Vagina (tissue), 2 donors: Measurements from ENCODE around the gene ZBTB33. TPM values are rescaled to one million over a fixed set of nuclear protein-coding genes. Genes with fewer than 3 reads are reported as not detected.

Experiments used
- DNase-seq, 2 donors: peaks; one replicate each; pipeline ENCODE4 v3.0.0-alpha.2; 2017; ENCODE audit errors: extremely low spot score in 2 of 2
- H3K27ac ChIP-seq: fragments of 200-600 bp; sonication (generic); one replicate; pipeline ENCODE4 v1.5.1; 2019
- H3K27me3 ChIP-seq: fragments of 200-600 bp; sonication (generic); one replicate; pipeline ENCODE4 v1.5.1; 2019
- H3K36me3 ChIP-seq, 2 donors: fragments of 200-600 bp; sonication (generic); one replicate each; pipeline ENCODE4 v1.5.1; 2017 to 2019
- H3K4me1 ChIP-seq: fragments of 200-600 bp; sonication (generic); one replicate; pipeline ENCODE4 v1.5.1; 2019
- H3K4me3 ChIP-seq, 2 donors: fragments of 200-600 bp; sonication (generic); 1 replicate in 1 of 2; 2 replicates in 1 of 2; pipeline ENCODE4 v1.5.1; 2016 to 2019
- H3K9me3 ChIP-seq: fragments of 200-600 bp; sonication (generic); one replicate; pipeline ENCODE4 v1.5.1; 2019
- POLR2A ChIP-seq, 2 donors: fragments of 450-650 bp; IDR thresholded peaks; one replicate each; pipeline ENCODE4 v1.6.1; 2017; ENCODE audit warnings: antibody characterized with exemption in 2 of 2, mild to moderate bottlenecking in 2 of 2, moderate library complexity in 2 of 2
- POLR2AphosphoS5 ChIP-seq, 2 donors: sonication (generic); formaldehyde crosslinking; IDR thresholded peaks; one replicate each; pipeline ENCODE4 v1.9.0; 2017; ENCODE audit warnings: antibody characterized with exemption in 2 of 2, mild to moderate bottlenecking in 2 of 2, low read depth in 1 of 2; ENCODE audit not compliant: insufficient read depth in 1 of 2
- intact Hi-C: fragments of 100-400 bp; cut with DNase I; formaldehyde crosslinking; loops from one replicate; pipeline ENCODE4 v1.15.1; 2023
- total RNA-seq: library from RNA; depleted of rRNA; stranded (reverse); fragments of >200 nt; gene quantifications from one replicate; pipeline ENCODE4 v1.2.3, GENCODE V29; 2016
- TF ChIP-seq, protein P1 (sequence below), 3 experiments: fragments of 450-650 bp in 2 of 3; fragments of 200-600 bp in 1 of 3; sonication (generic) in 1 of 3; IDR thresholded peaks; one replicate each; pipeline ENCODE4 v1.5.1; 2017 to 2019; ENCODE audit warnings: antibody characterized with exemption in 3 of 3, mild to moderate bottlenecking in 2 of 3, moderate library complexity in 2 of 3

ZBTB33 gene
- total RNA-seq, 1 donor from 2014 or later, result 8.8 TPM

DNA sequence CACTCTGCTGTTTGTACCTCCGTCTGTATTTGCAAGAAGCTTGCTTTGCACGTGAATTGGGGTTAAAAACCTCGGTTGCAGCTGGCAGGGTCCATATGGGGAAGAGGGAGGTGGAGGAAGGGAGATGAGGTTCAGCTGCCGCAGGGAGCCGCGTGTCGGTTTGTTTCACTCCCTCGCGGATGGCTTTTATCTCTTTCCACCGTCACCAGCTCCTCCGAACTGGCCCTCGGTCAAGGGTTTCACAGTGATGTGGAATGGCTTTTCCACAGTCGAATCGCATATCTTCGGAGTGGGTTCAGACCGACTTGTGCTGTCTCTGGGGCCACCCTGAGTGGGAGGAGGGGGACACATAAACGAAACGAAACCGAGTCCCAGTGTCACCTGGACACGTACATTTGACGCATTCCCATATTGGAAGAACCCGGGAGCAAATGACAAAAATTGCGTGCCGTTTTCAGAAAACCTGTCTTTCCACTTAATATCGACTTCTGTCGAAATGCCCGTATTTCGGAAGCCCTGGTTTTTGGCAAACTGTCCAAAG is 929 bp downstream of the ZBTB33 start:
- Histone ChIP-seq H3K27ac (peak overlapping the region; percentile 84), H3K4me1 (peaks cover 13% of the 10 kb centered on the region), H3K27me3 (no peaks in the 10 kb centered on the region), H3K36me3 (no peaks in the 10 kb centered on the region), H3K9me3 (no peaks in the 10 kb centered on the region), H3K4me3 (peak overlapping the region; percentile 65 to 73)
- DNase-seq, result no peak
- TF ChIP-seq, protein P1, sequence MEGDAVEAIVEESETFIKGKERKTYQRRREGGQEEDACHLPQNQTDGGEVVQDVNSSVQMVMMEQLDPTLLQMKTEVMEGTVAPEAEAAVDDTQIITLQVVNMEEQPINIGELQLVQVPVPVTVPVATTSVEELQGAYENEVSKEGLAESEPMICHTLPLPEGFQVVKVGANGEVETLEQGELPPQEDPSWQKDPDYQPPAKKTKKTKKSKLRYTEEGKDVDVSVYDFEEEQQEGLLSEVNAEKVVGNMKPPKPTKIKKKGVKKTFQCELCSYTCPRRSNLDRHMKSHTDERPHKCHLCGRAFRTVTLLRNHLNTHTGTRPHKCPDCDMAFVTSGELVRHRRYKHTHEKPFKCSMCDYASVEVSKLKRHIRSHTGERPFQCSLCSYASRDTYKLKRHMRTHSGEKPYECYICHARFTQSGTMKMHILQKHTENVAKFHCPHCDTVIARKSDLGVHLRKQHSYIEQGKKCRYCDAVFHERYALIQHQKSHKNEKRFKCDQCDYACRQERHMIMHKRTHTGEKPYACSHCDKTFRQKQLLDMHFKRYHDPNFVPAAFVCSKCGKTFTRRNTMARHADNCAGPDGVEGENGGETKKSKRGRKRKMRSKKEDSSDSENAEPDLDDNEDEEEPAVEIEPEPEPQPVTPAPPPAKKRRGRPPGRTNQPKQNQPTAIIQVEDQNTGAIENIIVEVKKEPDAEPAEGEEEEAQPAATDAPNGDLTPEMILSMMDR (IDR thresholded peaks at IDR 0.05), result no peak
- TF ChIP-seq POLR2A (IDR thresholded peaks at IDR 0.05), result no peak
- TF ChIP-seq POLR2AphosphoS5 (IDR thresholded peaks at IDR 0.05; ENCODE audit: insufficient read depth in 1 of 2, low read depth in 1 of 2), result no peak
- intact Hi-C loops, result no loop called here

DNA sequence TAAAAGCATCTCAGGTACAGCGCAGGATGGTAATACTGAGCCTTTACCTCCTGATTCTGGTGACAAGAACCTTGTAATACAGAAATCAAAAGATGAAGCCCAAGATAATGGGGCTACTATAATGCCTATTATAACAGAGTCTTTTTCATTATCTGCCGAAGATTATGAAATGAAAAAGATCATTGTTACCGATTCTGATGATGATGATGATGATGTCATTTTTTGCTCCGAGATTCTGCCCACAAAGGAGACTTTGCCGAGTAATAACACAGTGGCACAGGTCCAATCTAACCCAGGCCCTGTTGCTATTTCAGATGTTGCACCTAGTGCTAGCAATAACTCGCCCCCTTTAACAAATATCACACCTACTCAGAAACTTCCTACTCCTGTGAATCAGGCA is 3.2 kb downstream of the ZBTB33 start:
- H3K4me1 ChIP-seq, result peaks cover 13% of the 10 kb centered on the region
- H3K36me3 ChIP-seq, result no peaks in the 10 kb centered on the region
- H3K27ac ChIP-seq, result no peak overlapping the region
- no peaks in the 10 kb centered on the region for H3K9me3 ChIP-seq
- DNase-seq, result no peak
- intact Hi-C loops, result no loop called here
- H3K27me3 ChIP-seq, result no peaks in the 10 kb centered on the region
- no peak overlapping the region for H3K4me3 ChIP-seq
- TF ChIP-seq, protein P1 (IDR thresholded peaks at IDR 0.05), result no peak

DNA sequence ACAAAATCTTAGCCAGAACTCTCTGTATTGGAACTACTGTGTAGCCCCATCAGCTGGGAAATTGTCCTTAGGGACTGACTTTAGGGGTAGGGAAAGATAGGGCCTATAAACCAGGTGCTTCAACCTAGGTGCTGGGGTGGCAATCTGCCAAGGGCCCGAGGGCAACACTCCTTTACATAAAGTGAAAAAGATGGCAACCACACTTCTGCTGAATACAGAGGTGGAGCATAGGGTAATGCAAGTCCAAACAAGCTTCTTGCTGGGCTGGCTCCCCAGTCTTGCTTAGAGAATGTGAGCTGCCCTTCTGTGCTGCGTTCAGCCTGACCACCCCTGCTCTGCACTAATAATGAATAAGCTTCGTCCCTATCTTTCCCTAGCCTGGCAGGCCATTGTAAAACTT is 9.8 kb downstream of the ZBTB33 start:
- Histone ChIP-seq H3K27ac (no peak overlapping the region), H3K4me1 (no peaks in the 10 kb centered on the region), H3K27me3 (no peaks in the 10 kb centered on the region), H3K4me3 (no peak overlapping the region), H3K9me3 (no peaks in the 10 kb centered on the region), H3K36me3 (no peaks in the 10 kb centered on the region)
- no peak for DNase-seq
- intact Hi-C loops, result no loop called here
- TF ChIP-seq POLR2A (IDR thresholded peaks at IDR 0.05), result no peak
- TF ChIP-seq POLR2AphosphoS5 (IDR thresholded peaks at IDR 0.05; ENCODE audit: insufficient read depth in 1 of 2, low read depth in 1 of 2), result no peak
- TF ChIP-seq, protein P1 (IDR thresholded peaks at IDR 0.05), result no peak

DNA sequence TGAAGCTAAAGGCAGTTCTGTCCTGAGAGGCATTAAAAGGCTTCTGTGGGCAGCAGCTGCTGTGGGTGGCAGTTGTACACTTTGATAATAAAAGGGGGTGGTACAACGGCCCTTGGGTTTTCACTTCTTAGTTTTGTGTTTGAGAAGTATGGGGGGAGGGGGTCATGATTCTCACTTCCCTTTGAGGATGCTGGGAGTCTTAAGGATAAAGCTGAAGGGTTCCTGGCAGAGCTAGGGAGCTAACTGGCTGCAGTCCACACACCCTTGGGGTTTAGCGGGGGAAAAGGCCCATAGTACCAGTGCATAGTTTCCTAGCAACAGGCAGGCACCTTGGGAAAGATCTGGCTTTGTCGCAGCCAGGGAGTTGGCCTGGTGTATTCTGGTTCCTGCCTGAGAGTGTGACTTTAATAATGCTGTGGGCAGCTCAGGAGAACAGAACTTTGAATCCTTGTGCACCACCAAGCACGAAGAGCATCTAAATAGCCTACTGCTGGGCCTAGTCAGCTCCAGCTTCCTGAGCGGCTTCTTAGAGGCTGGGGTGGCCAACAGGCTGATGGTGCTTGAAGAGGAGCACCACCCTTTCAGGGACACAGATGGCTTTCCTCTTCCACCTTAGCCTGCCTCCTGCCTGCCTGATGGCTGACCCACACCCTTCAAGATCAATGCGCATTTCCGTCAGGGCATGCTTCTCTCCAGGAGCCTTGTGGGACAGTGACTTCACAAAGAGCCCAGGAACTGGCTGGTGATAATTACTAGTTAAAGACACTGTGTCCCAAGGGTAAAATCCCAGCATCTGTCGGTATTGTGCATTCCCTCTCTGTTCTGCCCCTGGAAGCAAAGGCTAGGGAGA is 12.5 kb downstream of the ZBTB33 start:
- H3K4me3 ChIP-seq, result no peak overlapping the region
- no peaks in the 10 kb centered on the region for H3K27me3 ChIP-seq
- no peaks in the 10 kb centered on the region for H3K36me3 ChIP-seq
- H3K9me3 ChIP-seq, result no peaks in the 10 kb centered on the region
- H3K27ac ChIP-seq, result no peak overlapping the region
- no peak for DNase-seq
- no peak for TF ChIP-seq POLR2A (IDR thresholded peaks at IDR 0.05)
- TF ChIP-seq, protein P1 (IDR thresholded peaks at IDR 0.05), result no peak
- no peak for TF ChIP-seq POLR2AphosphoS5 (IDR thresholded peaks at IDR 0.05; ENCODE audit: insufficient read depth in 1 of 2, low read depth in 1 of 2)
- H3K4me1 ChIP-seq, result no peaks in the 10 kb centered on the region
- intact Hi-C loops, result no loop called here

DNA sequence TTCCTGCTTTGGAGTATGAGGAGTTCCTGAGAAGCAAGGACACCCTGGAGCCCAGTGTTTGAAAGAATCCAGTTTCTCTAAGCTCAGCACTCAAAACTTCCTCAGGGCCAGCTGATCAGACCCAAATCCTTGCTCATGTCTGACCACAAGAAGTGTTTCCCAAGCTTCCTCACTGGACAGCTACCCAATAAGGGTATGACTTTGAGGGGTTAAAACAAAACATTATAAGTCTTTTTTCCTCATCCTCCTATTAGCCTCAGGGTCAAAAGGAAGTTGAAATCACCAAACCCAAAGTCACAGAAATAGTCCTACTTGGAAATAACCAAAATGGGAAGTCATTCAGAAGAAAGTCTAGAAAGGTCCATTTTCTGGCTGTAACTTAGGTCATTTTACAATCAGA is 13.7 kb downstream of the ZBTB33 start:
- Histone ChIP-seq H3K27me3 (no peaks in the 10 kb centered on the region), H3K9me3 (no peaks in the 10 kb centered on the region), H3K36me3 (no peaks in the 10 kb centered on the region), H3K27ac (no peak overlapping the region), H3K4me1 (peaks cover under 1% of the 10 kb centered on the region), H3K4me3 (no peak overlapping the region)
- TF ChIP-seq POLR2A (IDR thresholded peaks at IDR 0.05), result no peak
- intact Hi-C loops, result no loop called here
- no peak for DNase-seq
